ENCODE results near the gene MAT1A.

Gene MAT1A

GRCh38 chr10:80281784-80282765 lies 7.4 kb downstream of the MAT1A start:
- DNase-seq (ENCODE audit: low read depth) = no peak

DNA sequence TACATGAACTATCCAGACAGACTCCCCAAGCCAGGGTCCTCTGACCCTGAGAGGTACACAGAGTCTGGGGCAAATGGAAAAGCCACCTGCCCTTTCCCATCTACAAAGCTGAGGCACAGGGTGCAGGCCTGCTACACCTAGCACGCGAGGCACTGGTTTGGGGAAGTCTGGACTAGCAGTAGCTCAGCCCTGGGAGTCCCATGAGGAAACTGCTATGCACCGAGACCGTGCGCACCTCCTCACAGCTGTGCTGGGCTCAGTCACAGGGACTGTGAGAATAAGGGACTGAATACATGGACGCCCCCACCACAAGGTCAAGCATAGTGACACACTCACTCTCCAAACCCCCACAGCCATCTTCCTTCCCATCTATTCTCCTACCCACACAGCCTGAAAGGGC lies 8.2 kb downstream of the MAT1A start:
- no peak for DNase-seq (ENCODE audit: low read depth)

DNA sequence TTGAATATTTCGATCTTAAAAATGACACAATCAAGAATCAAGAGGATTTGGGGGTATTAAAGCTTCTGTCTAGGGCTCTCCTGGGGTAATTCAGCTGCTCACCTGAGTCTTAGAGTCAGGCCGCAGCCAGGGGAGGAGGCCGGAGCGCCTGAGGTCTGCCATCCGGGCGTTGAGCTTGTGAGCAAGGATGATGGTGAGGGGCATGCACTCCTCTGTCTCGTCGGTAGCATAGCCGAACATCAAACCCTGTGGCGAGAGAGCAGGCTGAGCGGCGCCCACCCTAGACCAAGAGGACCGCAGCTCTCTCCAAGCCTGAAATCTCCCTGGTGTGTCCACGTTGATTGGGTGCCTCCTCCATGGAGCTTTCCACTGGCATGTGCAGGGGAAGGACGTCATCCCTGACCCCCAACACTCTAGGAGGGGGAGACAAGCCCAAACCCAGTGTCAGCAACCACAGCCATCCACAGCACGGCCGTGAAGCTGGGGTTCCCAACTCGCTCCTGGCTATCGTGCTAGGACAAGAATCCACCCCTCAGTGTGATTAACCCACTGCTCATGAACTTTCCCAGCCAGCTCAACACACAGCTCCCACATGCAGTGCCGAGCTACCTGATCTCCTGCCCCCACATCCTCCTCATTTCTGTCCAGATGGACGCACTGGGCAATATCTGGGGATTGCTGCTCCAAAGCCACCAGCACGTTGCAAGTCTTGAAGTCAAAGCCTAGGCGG lies 9.2 kb downstream of the MAT1A start:
- no peak for DNase-seq (ENCODE audit: low read depth)

- DNase-seq (ENCODE audit: low read depth) = no peak
Observed at GRCh38 chr10:80279146-80279545, 10.3 kb downstream of the MAT1A start.

GRCh38 chr10:80278480-80278879 lies 11.0 kb downstream of the MAT1A start:
- no peak for DNase-seq (ENCODE audit: low read depth)

DNA sequence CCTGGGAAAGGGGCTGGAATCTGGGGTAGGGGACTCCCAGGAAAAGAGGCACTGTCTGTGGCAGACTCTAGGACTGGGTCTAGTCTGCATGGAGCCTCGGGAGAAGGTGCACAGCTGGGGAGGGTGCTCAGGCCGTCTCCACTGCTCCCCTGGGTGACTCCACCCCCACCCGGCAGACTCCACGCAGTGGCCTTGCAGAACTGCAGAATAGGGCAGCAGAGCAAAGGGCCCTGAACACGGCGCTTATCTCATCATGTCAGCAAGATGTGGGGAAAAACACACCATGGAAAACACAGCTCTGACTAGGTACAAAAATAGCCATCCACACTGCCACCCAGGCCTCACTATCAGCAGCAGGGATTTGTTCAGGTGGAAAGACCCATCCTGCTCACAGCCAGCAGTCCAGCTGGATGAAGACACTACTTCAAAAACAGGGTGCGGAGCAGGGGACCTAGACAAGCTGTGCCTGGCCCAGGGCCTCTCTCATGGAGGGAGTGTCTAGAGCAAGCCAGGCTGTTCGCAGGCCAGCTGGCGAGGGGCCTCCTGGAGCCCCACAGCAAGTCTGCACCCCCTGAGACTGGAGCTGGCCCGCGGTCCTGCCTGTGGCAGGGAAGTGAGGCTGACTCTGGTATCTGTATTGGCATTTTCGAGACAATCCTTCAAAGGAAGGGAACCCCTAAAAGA lies 11.7 kb downstream of the MAT1A start:
- no peak for DNase-seq (ENCODE audit: low read depth)

DNA sequence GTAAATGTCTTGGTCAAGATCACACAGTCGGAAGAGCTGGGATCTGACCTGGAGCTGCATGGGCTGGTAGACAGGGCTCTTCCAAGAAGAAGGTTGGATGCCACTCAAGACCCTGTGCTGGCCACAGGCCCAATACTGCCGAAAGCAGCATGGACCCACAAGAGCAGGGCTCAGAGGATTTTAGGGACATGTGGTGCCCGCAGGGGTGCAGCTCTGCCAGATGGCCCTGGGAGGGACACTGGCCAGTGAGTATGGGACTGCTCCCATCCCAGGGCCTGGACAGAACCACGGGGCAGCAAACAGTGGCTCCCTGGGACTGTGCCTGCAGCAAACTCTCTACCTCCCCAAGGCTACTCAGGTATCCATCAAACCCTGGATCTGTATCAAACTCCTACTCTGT lies 12.4 kb downstream of the MAT1A start:
- no peak for DNase-seq (ENCODE audit: low read depth)

DNA sequence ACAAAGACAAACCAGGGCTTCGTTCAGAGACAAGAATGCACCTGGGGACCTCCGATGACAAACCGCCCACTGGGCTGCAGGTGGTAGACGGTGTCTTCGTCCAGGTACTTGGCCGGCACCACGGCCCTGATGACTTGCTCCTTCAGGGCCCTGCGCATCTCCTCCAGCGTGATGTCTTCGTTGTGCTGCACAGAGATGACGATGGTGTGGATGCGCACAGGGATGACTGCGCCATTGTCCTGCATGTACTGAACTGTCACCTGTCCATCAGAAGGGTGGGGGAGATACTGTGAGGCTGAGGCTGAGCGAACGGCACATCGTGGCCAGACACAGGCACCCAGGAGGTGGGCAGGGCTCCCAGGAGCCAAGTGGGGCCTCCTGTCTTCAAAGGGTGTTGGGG lies 13.1 kb downstream of the MAT1A start:
- no peak for DNase-seq (ENCODE audit: low read depth)

- no peak for DNase-seq (ENCODE audit: low read depth)
Observed at GRCh38 chr10:80275756-80276155, 13.7 kb downstream of the MAT1A start.

DNA sequence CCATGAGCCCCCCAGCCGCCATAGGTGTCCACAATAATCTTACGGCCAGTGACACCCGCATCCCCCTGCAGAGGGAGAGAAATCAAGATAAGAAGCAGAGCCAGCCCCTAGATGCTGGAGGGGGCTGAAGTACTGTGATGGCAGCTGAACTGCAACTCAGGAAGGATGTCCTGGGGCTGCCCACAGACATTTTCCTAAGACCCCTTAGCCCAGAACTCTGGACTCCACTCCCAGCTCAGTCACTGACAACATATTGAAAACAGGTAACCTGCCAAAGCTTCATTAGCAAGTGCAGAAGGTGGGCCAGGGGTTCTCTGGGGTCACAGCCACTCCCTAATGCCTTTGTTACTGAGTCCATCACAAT lies 14.3 kb downstream of the MAT1A start:
- no peak for DNase-seq (ENCODE audit: low read depth)

- no peak for DNase-seq (ENCODE audit: low read depth)
Observed at GRCh38 chr10:80274396-80275134, 14.9 kb downstream of the MAT1A start.

- no peak for DNase-seq (ENCODE audit: low read depth)
Observed at GRCh38 chr10:80273523-80274170, 15.8 kb downstream of the MAT1A start.

DNA sequence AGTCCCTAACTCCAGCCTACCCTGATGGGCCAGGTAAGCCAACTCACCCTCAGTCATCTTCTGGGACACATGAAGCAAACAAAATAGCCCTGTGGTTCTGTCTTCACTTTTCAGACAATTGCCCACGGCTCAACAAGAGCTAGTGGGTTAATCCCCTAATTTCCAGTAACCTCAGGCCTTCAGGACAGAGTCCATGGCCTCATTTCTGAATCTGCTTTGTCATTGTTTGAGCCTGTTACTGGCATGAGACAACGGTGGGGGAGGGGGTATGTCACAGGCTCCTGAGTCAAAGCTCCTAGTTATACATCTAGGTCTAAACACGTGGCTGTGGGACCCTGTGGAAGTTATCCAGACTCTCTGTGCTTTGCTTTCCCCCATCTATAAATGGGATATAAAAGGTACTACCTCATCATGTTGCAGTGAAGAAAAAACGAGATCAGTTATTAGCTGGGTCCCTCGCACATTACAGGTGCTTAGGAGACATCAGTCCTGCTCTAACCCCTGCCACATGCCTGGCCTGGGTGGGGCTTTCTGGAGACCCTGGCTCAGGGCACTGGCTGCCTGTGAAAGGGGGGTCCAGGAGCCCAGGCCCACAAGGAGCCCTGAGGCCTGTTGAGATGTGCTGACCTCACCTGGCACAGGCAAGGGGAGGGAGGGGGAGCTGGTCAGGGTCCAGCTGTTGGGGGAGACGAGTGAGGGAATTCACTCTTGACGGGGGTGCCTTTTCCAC lies 16.5 kb downstream of the MAT1A start:
- DNase-seq (ENCODE audit: low read depth) = no peak

DNA sequence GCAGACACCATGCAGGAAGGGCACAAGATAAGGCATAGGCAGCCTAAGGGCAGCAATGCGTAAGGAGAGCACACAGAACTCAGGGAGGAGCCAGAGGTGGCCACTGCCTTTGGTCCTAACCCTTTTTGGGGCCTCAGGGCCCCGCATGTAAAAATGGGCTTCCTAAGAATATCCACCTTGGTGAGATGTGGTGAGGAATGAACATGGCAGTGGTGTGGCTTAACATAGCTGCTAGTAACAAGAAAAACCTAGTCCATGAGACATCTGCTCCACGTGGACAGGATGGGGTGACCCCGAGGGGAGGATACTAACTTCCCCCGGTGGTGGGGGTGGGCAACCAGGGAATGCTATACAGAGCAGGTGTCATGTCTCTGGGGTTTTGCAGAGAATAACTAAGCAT lies 18.0 kb downstream of the MAT1A start:
- no peak for DNase-seq (ENCODE audit: low read depth)

DNA sequence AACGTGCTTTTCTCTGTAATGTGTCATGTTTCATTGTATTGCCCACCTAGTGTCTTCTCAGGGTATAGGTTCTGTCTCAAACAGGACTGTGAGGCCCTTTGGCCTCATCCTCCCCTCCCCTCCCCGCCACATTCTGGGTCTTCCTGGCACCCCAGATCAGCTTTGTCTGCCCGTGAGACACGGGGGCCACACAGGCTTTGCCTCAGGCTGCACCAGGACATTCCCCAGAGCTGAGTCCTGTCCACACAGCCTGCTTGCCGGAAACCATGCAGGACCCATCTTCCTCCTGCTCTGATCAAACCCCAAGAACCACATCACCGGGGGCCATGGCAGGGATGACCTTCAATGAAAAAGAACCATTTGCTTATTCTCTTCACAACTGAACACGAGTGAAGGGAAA lies 18.6 kb downstream of the MAT1A start:
- DNase-seq (ENCODE audit: low read depth) = no peak

DNA sequence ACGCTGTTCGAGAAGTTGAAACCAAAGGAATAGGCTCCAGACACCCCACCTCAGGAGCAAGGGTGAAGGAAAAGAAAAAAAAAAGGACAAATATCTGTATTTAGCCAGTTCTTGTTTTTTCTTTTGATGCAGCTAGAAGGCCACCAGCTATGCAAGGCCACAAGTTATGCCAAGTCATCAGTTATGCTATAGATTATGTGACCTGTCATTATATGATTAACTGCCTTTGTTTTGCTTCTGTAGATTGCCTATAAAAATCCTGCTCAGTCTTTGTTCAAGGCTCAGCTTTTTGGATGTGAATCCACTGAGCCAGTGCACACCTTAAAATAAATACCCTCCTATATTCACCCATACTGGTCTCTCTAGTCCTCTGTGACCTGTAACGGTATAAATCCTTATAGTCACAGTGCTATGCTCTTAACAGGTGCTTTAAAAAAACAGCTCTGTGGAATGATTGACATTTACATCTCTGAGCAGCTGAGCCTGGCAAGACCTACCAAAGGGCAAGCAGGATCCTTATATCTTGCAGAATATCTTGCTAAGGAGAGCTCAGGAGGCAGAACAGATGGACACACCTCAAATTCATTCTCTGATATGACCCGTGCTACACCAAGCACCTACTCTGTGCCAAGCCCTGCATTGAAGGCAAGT lies 20.4 kb downstream of the MAT1A start:
- DNase-seq (ENCODE audit: low read depth) = no peak

GRCh38 chr10:80268266-80268665 lies 21.2 kb downstream of the MAT1A start:
- DNase-seq (ENCODE audit: low read depth) = no peak

DNA sequence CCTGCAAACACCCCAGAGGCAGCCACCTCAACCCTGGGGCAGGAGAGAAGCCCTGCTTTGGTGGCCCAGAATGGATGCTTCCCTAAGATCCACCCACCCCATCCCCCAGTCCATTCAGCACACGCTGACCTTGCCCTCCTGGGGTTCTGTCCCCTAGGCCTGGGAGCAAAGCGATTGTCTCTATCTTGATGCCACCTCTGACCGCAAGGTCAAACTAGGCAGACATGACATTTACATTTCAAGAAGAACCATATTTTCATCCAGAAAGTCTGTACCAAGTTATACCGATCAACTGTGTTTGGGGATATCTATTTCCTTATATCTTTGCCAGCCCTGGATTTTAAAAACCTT lies 23.0 kb downstream of the MAT1A start:
- no peak for DNase-seq (ENCODE audit: low read depth)

DNA sequence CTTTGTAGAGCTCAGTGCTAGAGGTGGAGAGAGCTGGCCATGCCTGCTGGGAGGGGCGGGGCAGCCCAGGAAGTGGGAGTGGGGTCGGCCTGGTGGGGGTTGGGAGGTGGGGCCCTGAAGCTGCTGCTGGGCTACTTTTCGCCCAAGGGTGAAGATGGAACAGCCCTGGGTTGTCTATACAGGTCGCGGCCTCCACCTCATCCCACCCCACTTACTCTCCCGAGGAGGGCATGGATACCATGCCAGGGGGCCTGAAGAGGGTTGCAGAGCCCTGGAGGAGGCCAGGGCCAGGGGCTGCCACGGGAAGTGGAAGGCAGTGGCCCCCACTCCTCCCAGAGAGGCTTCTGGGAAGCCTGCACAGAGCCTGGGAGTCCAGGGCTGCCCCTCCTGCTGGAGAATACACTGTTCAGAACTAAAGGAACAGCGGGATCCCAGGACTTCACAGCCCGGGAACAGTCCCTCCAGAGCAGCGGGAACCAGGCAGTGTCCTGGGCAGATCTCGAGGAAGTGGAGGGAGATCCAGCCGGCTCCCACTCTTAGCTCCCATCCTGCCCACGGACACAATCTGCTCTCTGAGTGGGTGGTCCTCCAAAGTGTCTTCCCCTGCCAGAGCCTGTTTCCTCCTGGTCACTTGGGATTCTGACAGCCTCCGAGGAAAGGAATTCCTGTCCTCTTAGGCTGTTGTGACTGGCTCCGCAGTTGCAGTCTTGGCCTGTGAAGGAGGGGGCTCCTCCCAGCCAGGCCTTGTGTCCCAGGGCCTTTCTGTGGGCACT lies 23.5 kb downstream of the MAT1A start:
- DNase-seq (ENCODE audit: low read depth) = no peak

All from stimulated activated CD8-positive, alpha-beta memory T cell treated with anti-CD3 and anti-CD28 coated beads, Interleukin-15, amount 100 ng/mL, for 24 hours (primary cell).